ENCODE data around the gene ARAP1. TPM values are rescaled to one million over a fixed set of nuclear protein-coding genes. Genes with fewer than 3 reads are reported as not detected.
A peak's percentile ranks its signal among the peaks of the same experiment; 100 is the strongest.

Gene ARAP1
- total RNA-seq, 3 donors from 2014 or later, result 52.3 to 58.1 (median 52.8) TPM

GRCh38 chr11:72643547-72643946 is 108.7 kb downstream of the ARAP1 start:
- no peaks in the 10 kb centered on the region for H3K4me1 Mint-ChIP-seq (ENCODE audit: low read depth)
- H3K27me3 Mint-ChIP-seq (ENCODE audit: low read depth), result peaks cover 1% of the 10 kb centered on the region
- DNase-seq, result no peak
- no peaks in the 10 kb centered on the region for H3K9me3 Mint-ChIP-seq
- no peaks in the 10 kb centered on the region for H3K36me3 Mint-ChIP-seq (ENCODE audit: insufficient read depth)
- peak overlapping the region; percentile 58 for H3K4me3 Mint-ChIP-seq
- no peak for ATAC-seq

GRCh38 chr11:72642884-72643522 is 109.2 kb downstream of the ARAP1 start:
- Mint-ChIP-seq H3K36me3 (ENCODE audit: insufficient read depth) (no peaks in the 10 kb centered on the region), H3K4me3 (peak overlapping the region; percentile 69), H3K4me1 (ENCODE audit: low read depth) (no peaks in the 10 kb centered on the region), H3K9me3 (no peaks in the 10 kb centered on the region), H3K27me3 (ENCODE audit: low read depth) (peaks cover 1% of the 10 kb centered on the region)
- DNase-seq (peak; percentile 57), ATAC-seq (peak; percentile 83 to 84)

- peak; percentile 36 to 52 for ATAC-seq
- DNase-seq, result no peak
- H3K27me3 Mint-ChIP-seq (ENCODE audit: low read depth), result peaks cover 6% of the 10 kb centered on the region
- no peaks in the 10 kb centered on the region for H3K9me3 Mint-ChIP-seq
- no peaks in the 10 kb centered on the region for H3K4me1 Mint-ChIP-seq (ENCODE audit: low read depth)
- H3K4me3 Mint-ChIP-seq, result peak overlapping the region; percentile 69
- H3K36me3 Mint-ChIP-seq (ENCODE audit: insufficient read depth), result no peaks in the 10 kb centered on the region
These were observed 109.9 kb downstream of the ARAP1 start for GRCh38 chr11:72642043-72642883.

GRCh38 chr11:72641522-72642042 is 110.6 kb downstream of the ARAP1 start:
- Mint-ChIP-seq H3K9me3 (no peaks in the 10 kb centered on the region), H3K4me1 (ENCODE audit: low read depth) (no peaks in the 10 kb centered on the region), H3K36me3 (ENCODE audit: insufficient read depth) (no peaks in the 10 kb centered on the region), H3K4me3 (no peak overlapping the region), H3K27me3 (ENCODE audit: low read depth) (peaks cover 7% of the 10 kb centered on the region)
- no peak for ATAC-seq
- DNase-seq, result no peak

- ATAC-seq, result no peak
- H3K36me3 Mint-ChIP-seq (ENCODE audit: insufficient read depth), result no peaks in the 10 kb centered on the region
- no peak for DNase-seq
These were observed 112.5 kb downstream of the ARAP1 start for GRCh38 chr11:72639502-72640375.

GRCh38 chr11:72637926-72638325 is 114.3 kb downstream of the ARAP1 start:
- no peak for DNase-seq
- no peak for ATAC-seq
- Mint-ChIP-seq H3K27me3 (ENCODE audit: low read depth) (peaks cover 10% of the 10 kb centered on the region), H3K36me3 (ENCODE audit: insufficient read depth) (no peaks in the 10 kb centered on the region), H3K4me3 (no peak overlapping the region), H3K4me1 (ENCODE audit: low read depth) (no peaks in the 10 kb centered on the region), H3K9me3 (no peaks in the 10 kb centered on the region)

More at GRCh38 chr11:72639502-72640375, 112.5 kb downstream of the ARAP1 start:
- Mint-ChIP-seq H3K9me3 (no peaks in the 10 kb centered on the region), H3K4me3 (no peak overlapping the region), H3K27me3 (ENCODE audit: low read depth) (peaks cover 12% of the 10 kb centered on the region), H3K4me1 (ENCODE audit: low read depth) (no peaks in the 10 kb centered on the region)

GRCh38 chr11:72637198-72637597 is 115.0 kb downstream of the ARAP1 start:
- Mint-ChIP-seq H3K4me1 (ENCODE audit: low read depth) (no peaks in the 10 kb centered on the region), H3K36me3 (ENCODE audit: insufficient read depth) (no peaks in the 10 kb centered on the region), H3K27me3 (ENCODE audit: low read depth) (peaks cover 10% of the 10 kb centered on the region), H3K9me3 (no peaks in the 10 kb centered on the region), H3K4me3 (no peak overlapping the region)
- DNase-seq (no peak), ATAC-seq (no peak)

GRCh38 chr11:72636376-72636775 is 115.8 kb downstream of the ARAP1 start:
- no peak for DNase-seq
- no peak for ATAC-seq
- Mint-ChIP-seq H3K36me3 (ENCODE audit: insufficient read depth) (no peaks in the 10 kb centered on the region), H3K27me3 (ENCODE audit: low read depth) (peaks cover 10% of the 10 kb centered on the region), H3K4me1 (ENCODE audit: low read depth) (no peaks in the 10 kb centered on the region), H3K4me3 (no peak overlapping the region), H3K9me3 (no peaks in the 10 kb centered on the region)

- Mint-ChIP-seq H3K4me3 (no peak overlapping the region), H3K36me3 (ENCODE audit: insufficient read depth) (no peaks in the 10 kb centered on the region), H3K9me3 (no peaks in the 10 kb centered on the region), H3K4me1 (ENCODE audit: low read depth) (no peaks in the 10 kb centered on the region), H3K27me3 (ENCODE audit: low read depth) (peaks cover 10% of the 10 kb centered on the region)
- DNase-seq, result no peak
- ATAC-seq, result no peak
These were observed 116.3 kb downstream of the ARAP1 start for GRCh38 chr11:72635933-72636332.

- peaks cover 10% of the 10 kb centered on the region for H3K27me3 Mint-ChIP-seq (ENCODE audit: low read depth)
- no peaks in the 10 kb centered on the region for H3K9me3 Mint-ChIP-seq
- no peaks in the 10 kb centered on the region for H3K4me1 Mint-ChIP-seq (ENCODE audit: low read depth)
- DNase-seq (no peak), ATAC-seq (no peak)
- no peak overlapping the region for H3K4me3 Mint-ChIP-seq
- no peaks in the 10 kb centered on the region for H3K36me3 Mint-ChIP-seq (ENCODE audit: insufficient read depth)
These were observed 116.8 kb downstream of the ARAP1 start for GRCh38 chr11:72635309-72635915.

Other genes with a start within 250 kb of the ARAP1 start
- under 1 TPM; 0.53 to 0.71 (median 0.60) TPM for gene PDE2A, start 78.0 kb downstream of the ARAP1 start, total RNA-seq
- 10 to 100 TPM in 2 of 3 donors, 1 to 10 TPM in 1; 9.4 to 13.8 (median 13.0) TPM for gene STARD10, start 41.6 kb upstream of the ARAP1 start, total RNA-seq
- 10 to 100 TPM; 23.8 to 28.9 (median 26.0) TPM for gene ATG16L2, start 62.0 kb upstream of the ARAP1 start, total RNA-seq

All from activated T-cell treated with anti-CD3 and anti-CD28 coated beads, Interleukin-2, amount 50 U/mL, for 4 hours (primary cell).